ENCODE measurements around the gene ZNF341.

DNA sequence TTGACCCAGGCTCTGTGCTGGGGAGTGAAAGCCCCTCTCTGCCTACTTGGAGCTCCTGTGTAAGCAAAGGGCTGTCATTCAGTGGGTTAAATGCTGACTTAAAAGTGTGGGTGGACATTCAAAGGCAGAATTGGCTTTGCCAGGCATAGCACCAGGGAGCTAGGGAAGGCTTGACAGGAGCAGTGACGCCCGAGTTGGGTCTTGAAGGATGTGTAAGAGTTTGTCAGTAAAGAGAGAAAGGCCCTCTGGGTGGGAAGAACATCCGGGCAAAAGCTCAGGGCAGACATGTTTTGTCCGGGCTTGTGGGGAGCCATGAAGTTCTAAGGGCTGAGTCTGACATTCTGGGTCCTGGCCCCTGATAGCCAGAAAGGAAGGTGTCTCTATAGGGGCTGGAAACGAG is 51.5 kb downstream of the ZNF341 start:
- TF ChIP-seq, protein P1, sequence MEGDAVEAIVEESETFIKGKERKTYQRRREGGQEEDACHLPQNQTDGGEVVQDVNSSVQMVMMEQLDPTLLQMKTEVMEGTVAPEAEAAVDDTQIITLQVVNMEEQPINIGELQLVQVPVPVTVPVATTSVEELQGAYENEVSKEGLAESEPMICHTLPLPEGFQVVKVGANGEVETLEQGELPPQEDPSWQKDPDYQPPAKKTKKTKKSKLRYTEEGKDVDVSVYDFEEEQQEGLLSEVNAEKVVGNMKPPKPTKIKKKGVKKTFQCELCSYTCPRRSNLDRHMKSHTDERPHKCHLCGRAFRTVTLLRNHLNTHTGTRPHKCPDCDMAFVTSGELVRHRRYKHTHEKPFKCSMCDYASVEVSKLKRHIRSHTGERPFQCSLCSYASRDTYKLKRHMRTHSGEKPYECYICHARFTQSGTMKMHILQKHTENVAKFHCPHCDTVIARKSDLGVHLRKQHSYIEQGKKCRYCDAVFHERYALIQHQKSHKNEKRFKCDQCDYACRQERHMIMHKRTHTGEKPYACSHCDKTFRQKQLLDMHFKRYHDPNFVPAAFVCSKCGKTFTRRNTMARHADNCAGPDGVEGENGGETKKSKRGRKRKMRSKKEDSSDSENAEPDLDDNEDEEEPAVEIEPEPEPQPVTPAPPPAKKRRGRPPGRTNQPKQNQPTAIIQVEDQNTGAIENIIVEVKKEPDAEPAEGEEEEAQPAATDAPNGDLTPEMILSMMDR (IDR thresholded peaks at IDR 0.05), result no peak
- no peak for TF ChIP-seq POLR2A (IDR thresholded peaks at IDR 0.05)

All from Peyer's patch (tissue), 4 donors.